PFSK-1 (cell line): ENCODE results near the gene KCTD13.

Source experiments
- FOXP2 ChIP-seq: optimal IDR thresholded peaks from 2 replicates; pipeline ENCODE3; 2011; ENCODE audit warnings: borderline replicate concordance, control low read depth, inconsistent platforms; ENCODE audit not compliant: insufficient read depth; ENCODE audit errors: extremely low read length, extremely low read depth
- POLR2AphosphoS5 ChIP-seq: IDR thresholded peaks from 2 replicates; pipeline ENCODE4 v1.6.1; 2012; ENCODE audit warnings: low read depth, mild to moderate bottlenecking, control low read depth, low read length, moderate library complexity
- REST ChIP-seq, 2 experiments: IDR thresholded peaks; 2 replicates each; pipeline versions ENCODE4 v1.6.1 to v1.8.0; 2011 to 2012; ENCODE audit warnings: low read depth in 2 of 2, low read length in 2 of 2, control low read depth in 1 of 2, inconsistent platforms in 1 of 2, mild to moderate bottlenecking in 1 of 2, moderate library complexity in 1 of 2; ENCODE audit not compliant: insufficient read depth in 1 of 2
- SIN3A ChIP-seq: IDR thresholded peaks from 2 replicates; pipeline ENCODE4 v1.6.1; 2012; ENCODE audit warnings: mild to moderate bottlenecking, low read length, moderate library complexity, borderline replicate concordance; ENCODE audit not compliant: insufficient read depth
- TAF1 ChIP-seq: IDR thresholded peaks from 2 replicates; pipeline ENCODE4 v1.6.1; 2012; ENCODE audit warnings: low read length, control low read depth, borderline replicate concordance; ENCODE audit not compliant: insufficient read depth

KCTD13 gene

DNA sequence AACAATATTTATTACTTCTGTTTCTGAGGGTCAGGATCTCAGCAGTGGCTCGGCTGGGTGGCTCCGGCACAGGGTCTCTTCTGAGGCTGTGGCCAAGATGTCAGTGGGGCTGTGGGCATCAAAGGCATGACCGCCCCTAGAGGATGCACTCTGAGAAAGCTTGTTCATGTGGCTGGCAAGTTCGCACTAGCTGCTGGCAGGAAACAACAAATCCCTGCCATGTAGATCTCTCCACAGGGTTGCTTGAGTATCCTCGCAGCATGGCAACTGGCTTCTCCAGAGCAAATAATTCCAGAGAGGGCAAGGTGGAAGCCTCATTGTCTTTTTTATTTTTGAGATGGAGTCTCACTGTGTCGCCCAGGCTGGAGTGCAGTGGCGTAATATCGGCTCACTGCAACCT, 12.5 kb downstream of the KCTD13 start:
- TF ChIP-seq SIN3A, result no peak
- no peak for TF ChIP-seq POLR2AphosphoS5
- no peak for TF ChIP-seq TAF1
- TF ChIP-seq FOXP2, result no peak
- no peak for TF ChIP-seq REST (IDR thresholded peaks at IDR 0.05; ENCODE audit: insufficient read depth in 1 of 2, low read depth in 2 of 2, low read length in 2 of 2)

DNA sequence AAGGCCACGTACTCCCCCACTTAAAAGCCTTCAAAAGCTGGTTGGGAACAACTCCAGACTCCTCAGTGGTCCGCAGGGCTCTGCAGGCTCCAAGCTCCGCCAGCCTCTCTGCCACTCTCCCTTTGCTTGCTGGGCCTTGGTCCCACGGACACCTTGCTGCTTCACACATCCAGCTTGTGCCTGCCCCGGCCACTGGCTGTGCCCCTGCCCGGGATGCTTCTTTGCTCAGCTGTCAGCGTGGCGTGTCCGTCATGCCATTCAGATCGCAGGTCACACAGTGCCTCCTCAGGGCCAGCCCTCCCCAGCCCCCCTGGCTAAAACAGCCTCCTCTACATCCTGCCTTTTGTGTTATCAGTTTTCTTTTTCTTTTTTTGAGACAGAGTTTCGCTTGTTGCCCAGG, 13.9 kb downstream of the KCTD13 start:
- TF ChIP-seq FOXP2 (no peak), POLR2AphosphoS5 (no peak), TAF1 (no peak), SIN3A (no peak), REST (IDR thresholded peaks at IDR 0.05; ENCODE audit: insufficient read depth in 1 of 2, low read depth in 2 of 2, low read length in 2 of 2) (no peak)

GRCh38 chr16:29911676-29912010, 14.4 kb downstream of the KCTD13 start:
- TF ChIP-seq SIN3A (no peak), REST (IDR thresholded peaks at IDR 0.05; ENCODE audit: insufficient read depth in 1 of 2, low read depth in 2 of 2, low read length in 2 of 2) (no peak), POLR2AphosphoS5 (no peak), FOXP2 (no peak), TAF1 (no peak)

- TF ChIP-seq TAF1, result no peak
- no peak for TF ChIP-seq FOXP2
- no peak for TF ChIP-seq POLR2AphosphoS5
- TF ChIP-seq SIN3A, result no peak
- TF ChIP-seq REST (IDR thresholded peaks at IDR 0.05; ENCODE audit: insufficient read depth in 1 of 2, low read depth in 2 of 2, low read length in 2 of 2), result no peak
Measured at GRCh38 chr16:29910819-29911675, 15.0 kb downstream of the KCTD13 start.
